CD4-positive, alpha-beta T cell treated with Interleukin-4 for 4 hours (primary cell): ENCODE measurements around the gene ATAD3C.
"Not testable (repeated sequence)": the region's sequence is repeated elsewhere in the genome, so short reads cannot be mapped to it uniquely, and the experiment has no call there.

Experiments
- DNase-seq: peaks from one replicate; pipeline ENCODE4 v3.0.0-alpha.2; 2020

The ATAD3C gene

DNA sequence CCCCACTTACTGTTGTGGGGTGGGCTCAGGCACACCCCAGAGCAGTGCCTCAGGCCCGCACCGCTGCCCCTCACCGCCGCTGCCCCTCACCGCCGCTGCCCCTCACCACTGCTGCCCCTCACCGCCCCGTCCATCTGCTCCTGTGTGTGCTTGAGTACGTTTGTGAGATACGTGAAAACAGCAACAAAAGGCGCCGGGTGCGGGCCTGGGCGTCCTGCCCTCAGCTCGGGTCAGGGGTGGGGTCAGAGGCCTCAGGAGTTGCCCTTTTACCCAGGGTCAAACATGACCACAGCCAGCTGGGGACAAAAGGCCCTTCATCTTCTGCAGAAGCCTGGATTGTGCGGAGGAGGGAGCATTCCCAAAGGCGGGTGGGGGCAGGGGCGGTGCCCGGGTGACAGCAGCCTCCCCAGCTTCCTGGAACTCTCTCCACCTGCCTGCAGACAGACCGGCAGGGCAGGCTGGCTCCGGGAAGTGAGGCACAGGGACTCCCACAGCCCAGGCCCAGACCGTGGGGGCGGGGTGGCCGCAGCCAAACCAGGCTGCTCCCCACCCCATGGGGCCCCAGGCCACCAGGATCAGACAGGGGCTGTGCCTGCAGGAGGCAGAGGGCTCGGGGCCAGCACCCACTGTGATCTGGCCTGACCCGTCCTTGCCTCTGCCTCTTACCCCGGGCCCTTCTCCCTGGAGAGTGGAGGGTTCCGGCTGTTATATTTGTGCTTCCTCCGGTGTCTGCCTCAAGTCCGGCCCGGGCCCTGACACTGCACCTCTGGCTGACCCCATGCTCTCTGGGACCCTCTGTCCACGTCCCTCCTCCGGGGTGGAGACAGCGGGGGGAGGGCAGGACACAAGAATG lies 16.3 kb upstream of the ATAD3C start:
- no peak for DNase-seq

DNA sequence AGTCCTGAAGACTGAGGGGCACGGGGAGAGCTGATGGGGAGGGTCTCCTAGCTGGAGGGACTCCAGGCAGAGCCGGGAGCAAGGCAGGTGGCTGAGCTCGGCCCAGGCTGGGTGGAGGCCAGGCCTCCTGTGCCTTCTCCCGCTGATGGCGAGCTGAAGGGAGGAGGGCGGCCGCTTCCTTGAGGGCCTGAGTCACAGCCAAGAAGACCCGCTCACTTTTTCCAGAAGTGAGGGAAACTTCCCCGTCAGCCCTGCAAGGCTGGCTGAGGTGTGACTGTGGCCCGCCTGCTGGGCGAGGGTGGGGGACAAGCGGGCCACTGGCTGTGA lies 15.7 kb upstream of the ATAD3C start:
- DNase-seq = no peak

DNA sequence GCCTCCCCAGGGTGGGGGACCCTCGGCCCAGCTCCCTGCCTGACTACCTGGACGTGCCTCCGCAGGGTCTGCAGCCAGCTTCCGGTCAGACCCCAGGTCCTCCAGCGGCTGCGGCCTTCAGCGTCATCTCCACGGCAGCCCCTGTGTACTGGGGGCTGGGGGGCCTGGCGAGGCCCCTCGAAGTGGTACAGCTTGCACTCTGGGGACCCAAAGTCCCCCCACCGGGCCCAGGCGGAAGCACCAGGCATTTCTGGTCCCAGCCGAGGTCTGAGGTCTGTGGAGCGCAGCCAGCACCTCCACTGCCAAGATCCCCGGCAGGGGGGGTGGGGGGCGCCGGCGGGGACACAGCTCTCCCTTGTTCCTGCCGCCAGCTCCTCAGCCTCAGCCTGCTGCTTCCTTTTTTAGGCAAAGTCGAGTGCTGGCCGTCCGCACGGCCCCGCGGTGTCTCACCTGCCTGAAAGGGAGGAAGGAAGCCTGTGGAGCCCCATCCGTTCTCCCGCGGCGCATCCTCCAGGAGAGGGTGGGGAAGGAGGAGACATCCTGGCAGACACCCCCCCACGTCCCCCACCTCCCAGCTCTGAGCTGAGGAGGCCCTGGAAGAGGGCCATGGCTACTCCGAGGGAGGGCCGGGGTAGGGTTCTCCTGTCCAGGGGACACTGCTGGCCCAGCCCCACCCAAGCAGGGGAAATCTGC lies 15.2 kb upstream of the ATAD3C start:
- no peak for DNase-seq

DNA sequence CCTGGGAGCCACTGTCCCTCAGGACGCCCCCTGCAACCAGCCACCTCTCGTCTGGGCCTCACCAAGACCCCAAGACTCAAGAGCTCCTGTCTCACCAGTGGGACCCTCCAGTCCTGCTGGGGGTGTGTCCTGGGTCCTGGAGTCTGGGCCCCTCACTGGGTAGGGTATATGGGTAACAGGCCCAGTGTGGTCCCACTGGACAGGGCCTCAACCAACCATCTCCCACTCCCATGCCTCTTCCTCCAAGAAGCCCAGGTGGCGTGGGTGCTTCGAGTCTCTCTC lies 14.7 kb upstream of the ATAD3C start:
- no peak for DNase-seq

DNA sequence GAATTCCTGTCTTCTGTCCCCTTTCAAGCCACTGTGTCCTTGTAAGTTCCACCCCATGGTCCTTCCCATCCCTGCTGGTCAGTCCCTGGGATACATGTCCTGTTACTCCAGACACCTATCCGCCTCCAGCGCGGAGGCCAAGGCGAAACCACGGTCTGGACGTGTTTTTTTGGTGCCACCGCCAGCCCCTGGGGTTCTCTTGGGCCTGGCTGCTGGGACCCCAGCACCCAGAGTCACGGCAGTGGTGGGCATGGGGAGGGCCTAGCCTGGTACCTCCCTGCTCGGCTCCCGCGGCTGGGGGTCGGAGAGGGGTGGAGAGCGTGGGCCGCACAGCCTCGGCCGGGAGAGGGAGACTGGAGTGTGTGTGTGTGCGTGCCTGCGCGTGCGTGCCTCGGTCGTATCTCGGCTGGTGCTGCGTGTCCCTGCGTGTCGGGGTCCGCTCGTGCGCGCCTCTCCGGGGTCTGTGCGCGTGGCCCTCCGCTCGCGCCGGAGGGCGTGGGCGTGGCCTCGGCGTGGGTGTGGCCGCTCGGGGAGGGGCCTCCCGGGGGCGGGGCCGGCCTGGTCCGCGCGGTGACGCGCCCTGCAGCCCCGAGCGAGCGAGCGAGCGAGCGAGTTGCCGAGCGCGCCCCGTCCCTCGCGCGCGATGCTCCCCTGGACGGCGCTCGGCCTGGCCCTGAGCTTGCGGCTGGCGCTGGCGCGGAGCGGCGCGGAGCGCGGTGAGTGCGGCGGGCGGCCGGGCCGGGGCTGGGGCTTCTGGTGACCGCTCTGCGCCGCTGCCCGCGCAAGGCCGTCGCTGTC lies 14.2 kb upstream of the ATAD3C start, which contains the start of gene VWA1:
Gene VWA1 (plus strand): TSS at position 585 of the 798 bp plus-strand sequence. CDS start 59 bp downstream, at position 644.
- peak; percentile 13 for DNase-seq

DNA sequence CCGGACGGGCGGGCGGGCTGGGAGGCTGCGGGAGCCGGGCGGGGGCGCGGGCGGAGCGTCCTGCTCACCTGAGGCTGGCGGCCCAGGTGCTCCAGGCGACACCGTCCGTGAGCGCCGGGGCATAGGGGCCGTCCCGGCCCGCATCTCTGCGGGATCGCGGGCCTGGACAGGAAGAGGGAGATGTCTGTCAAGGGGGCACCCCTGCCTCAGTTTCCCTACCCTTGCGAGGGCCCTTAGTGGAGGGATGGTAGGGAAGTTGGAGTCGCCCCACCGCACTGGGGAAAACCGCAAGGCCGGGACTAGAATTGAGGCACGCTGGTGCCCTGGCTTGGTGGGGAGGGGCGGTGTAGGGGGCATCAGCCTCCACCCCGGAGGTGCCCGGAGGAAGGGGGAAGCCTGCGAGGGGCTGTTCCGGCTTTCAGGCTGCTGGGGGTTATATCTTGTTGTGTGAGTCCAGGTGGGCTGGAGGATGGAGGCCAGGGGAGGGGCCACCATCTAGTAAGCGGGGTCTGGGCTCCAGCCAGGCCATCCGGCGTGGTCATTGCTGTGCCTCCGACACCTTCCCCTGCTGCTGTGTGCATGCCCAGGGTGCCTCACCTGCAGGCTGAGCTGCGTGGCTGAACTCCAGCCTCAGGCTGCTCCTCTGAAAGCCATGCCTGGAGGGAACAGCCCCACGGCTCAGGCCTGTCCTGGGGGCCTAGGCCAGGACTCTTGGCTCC lies 13.4 kb upstream of the ATAD3C start:
- no peak for DNase-seq

DNA sequence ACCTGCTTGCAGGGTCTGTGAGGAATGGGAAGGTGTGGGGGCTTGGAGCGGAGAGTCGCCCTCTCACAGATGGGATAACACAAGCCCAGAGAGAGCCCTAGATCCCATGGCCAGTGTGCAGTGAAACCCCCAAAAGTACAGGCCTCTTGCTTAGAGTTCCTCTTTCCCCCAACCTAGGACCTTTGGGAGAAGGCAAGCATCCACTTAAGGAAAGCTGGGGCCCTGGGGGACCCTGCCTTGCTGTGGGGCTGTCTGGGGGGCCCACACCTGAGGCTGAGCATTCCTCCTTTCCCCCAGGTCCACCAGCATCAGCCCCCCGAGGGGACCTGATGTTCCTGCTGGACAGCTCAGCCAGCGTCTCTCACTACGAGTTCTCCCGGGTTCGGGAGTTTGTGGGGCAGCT lies 12.9 kb upstream of the ATAD3C start:
- DNase-seq = no peak

DNA sequence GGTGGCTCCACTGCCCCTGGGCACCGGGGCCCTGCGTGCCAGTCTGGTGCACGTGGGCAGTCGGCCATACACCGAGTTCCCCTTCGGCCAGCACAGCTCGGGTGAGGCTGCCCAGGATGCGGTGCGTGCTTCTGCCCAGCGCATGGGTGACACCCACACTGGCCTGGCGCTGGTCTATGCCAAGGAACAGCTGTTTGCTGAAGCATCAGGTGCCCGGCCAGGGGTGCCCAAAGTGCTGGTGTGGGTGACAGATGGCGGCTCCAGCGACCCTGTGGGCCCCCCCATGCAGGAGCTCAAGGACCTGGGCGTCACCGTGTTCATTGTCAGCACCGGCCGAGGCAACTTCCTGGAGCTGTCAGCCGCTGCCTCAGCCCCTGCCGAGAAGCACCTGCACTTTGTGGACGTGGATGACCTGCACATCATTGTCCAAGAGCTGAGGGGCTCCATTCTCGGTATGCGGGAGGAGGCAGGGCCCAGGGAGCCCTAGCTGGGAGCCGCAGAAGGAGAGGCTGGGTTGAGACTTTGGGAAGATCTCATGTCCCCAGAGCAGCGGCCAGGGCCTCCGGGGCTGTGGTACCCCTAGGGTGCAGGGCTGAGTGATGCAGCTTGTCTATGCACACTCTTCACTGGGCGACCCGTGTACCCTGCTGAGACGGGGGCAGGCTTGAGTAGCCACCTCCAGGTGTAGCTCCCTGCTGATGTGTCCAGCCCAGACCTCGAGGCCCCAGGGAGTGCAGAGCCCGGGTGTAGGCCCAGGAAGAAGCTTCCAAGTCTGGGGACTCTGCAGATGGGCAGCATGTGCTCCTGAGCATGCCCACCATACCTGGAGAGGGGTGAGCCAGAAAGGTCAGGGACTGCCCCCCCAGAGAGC lies 12.2 kb upstream of the ATAD3C start:
- no peak for DNase-seq

DNA sequence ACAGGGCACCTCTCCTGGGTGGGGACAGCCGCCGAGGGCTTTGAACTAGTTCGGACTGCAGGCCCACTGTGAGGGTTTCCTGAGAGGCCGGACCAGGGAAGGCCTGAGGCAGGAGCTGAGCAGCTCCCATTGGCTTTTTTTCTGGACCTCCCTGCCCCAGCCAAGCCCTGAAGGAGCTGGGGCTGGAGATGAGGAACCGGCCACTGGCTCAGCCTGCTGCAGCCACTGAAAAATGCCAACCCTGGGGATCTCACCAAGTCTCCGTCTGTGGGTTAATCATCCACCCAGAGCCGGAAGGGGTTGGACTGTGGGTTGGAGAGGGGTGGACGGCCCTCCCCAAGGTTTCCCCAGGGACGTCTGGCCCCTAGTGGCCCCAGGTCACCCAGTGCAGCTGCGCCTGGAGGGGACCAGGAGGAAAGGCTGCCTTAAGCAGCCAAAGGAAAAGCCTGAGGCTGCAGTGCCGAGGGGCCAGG lies 11.5 kb upstream of the ATAD3C start:
- no peak for DNase-seq

DNA sequence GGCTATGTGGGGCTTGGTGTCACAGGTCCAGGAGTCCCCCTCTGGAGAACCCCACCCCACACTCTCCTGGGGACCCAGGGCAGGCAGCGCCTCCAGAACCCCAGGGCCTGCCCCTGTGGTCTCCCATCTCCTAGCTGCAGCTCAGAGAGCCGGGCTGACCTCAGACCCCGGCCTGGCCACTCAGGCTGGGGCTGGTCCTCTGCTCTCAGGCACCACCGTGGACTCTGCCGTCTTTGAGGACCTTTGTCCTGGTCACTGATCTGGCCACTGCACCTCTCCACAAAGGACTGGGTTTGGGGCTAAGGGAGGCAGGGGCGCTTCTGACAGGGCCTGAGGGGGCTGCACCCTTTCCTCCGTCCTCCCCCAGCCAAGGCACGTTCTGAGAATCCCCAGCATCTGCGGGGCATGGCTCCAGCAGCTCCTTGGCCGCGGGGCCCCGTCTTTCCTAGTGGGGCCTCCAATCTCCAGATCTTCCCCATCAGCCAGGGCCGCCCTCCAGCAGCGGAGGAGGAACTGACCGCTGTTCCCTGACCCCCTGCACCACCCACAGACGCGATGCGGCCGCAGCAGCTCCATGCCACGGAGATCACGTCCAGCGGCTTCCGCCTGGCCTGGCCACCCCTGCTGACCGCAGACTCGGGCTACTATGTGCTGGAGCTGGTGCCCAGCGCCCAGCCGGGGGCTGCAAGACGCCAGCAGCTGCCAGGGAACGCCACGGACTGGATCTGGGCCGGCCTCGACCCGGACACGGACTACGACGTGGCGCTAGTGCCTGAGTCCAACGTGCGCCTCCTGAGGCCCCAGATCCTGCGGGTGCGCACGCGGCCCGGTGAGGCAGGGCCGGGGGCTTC lies 10.7 kb upstream of the ATAD3C start:
- no peak for DNase-seq

DNA sequence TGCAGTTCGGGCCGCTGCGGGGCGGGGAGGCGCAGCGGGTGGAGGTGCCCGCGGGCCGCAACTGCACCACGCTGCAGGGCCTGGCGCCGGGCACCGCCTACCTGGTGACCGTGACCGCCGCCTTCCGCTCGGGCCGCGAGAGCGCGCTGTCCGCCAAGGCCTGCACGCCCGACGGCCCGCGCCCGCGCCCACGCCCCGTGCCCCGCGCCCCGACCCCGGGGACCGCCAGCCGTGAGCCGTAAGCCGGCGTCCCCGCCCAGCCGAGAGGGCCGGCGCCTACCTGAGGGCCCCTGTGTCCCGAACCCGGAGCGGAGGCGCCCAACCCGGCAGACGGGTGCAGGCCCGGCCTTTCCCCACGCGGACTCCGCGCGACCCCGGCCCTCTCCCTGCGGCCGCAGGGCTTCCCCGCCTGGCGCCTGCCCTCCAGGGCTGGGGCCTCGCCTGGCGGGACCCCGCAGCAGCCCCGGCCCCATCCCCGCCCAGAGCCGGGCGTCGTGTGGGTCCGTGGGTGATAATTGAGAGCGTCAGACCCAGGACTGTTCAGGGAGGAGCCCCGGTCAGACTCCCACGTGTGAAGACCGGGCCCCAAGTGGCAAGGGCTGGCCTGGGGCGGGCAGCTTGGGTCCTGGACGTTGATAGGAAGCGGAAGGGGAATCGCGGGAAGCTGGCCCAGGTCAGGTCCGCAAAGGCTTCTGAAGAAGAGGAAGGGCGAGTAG lies 9.8 kb upstream of the ATAD3C start:
- no peak for DNase-seq

DNA sequence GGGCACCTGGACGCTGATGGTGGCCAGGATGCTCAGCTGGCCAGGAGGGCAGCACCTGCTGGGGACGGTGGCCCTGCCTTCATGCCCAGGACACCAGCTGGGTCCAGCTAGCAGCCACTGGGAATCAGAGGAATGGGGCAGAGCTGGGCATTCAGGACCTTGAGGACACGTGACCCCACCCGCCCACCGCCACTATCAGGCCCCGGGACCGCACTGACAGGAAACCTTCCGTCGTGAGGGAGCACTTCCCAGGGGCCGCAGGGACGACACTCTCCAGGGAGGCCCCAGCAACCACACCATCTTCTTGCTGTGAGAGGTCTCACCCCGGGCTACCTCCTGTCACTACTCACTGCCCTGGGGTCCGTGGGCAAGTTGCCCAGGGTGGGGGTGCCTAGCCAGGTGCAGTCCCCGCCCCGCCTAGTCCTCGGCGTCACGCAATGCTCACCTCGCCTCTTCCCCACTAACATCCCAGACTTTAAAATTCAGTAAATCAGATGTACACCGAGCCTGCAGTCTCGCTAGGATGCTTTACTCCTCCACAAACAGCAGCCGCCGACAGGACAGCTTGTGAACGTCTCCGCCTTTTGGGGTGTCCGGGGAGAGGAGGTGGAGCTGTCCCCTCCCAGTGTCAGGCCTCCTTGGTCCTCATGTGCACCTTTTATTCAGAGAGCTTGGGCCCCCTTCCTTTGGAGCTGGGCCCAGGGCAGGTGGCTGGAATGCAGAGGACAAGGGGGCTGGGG lies 9.1 kb upstream of the ATAD3C start:
- DNase-seq = no peak

DNA sequence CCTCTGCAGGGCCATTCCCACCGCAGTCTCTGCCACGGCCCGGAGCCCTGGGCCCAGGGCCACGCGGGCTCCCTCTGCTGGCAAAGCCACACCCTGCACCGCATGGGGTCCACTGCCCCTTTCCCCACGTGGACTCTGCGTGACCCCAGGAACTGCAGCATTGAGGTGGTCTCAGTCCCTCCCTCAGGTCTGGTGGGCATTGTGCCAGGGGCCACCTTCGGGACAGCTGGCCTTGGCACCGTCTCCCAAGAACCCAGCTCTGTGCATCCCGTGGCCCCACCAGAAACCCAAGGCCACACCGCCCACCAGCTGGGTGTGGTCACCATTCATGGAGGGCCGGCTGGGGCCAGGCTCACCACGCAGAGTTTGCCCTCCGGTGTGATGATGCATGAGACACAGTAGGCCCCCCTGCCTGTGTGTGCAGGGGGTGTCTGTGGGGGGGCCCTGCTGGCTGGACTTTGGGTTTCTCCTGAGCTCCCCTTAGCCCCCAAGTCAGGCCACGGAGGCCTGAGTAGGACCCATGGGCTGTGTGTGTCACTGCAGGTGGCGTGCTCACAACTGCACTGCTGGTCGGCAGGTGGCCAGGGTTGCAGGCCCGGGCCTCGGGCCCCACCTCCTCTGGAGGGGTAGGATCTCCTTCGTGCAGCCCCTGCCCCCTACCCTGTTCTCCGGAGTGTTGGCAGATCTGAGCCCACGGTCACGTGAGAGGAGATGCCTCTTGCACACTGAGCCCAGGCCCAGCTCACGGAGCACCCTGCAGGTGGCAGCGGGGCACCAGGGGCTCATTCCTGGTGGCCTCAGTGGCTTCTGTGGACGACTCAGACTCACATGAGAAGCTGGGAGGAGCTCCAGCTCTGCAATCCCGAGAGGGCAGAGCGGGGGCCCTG lies 8.2 kb upstream of the ATAD3C start:
- peak; percentile 21 for DNase-seq

DNA sequence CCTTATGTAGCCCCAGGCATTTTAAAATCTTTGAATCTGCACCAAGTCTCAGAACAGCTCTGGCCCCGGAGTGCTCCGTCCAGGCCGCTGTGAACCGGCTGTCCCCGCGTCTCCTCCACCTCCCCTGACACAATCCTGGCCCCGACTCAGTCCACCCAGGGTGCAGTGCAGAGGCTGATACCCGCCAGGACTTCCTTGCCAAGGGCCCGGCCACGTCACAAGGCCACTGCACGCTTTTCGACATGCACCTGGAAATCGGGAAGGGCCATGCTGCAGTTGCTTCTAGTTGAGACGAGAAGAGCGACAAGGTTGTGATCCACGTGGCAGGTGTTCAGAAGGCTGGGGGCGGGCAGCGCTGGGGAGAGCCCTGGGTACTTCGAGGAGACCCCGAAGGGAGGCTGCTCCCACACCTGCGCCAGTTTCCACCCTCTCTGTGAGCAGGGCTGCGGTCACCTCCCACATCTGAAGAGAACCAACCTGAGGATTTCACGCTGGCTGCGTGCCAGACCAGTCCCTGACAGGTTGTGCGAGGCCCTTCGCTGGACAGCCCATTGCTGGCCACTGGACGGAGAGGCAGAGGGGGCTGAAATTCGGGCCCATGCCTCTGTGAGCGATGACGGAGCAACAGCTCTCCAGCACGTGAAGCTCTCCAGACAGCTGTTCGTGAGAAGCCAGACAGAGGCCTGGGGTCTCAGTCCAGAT lies 7.3 kb upstream of the ATAD3C start:
- no peak for DNase-seq

DNA sequence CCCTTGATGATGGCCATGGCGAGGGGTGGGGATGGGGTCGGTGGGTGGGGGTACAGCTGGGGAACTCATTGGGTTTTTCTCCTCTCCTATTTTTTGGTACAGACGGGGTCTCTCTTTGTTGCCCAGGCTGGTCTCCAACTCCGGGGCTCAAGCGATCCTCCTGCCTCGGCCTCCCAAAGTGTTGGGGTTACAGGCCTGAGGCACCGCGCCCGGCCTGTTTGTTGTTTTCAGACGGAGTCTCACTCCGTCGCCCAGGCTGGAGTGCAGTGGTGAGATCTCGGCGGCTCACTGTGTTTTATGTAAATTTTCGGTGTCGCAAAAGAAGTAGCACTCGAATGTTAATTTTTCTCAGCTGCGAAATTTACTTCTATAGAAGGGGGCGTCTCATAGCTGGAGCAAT lies 2.9 kb upstream of the ATAD3C start:
- DNase-seq = not testable (repeated sequence)

DNA sequence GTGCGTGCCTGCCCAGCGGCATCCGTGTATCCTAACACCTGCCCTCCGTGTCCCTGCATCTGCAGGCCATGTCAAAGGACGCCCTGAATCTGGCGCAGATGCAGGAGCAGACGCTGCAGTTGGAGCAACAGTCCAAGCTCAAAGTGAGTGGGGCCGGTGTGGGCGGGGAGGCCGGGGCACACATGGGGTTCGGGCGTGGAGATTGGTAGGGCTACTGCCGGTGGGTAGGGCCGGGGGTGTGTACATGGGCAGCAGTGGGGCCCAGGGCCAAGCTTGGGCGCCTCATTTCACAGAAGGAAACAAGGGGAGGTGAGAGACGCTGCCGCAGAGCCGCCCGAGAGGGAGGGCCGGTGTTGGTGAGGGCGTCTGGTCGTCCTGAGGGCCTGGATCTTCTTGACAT lies 1.1 kb downstream of the ATAD3C start:
- DNase-seq = not testable (repeated sequence)

DNA sequence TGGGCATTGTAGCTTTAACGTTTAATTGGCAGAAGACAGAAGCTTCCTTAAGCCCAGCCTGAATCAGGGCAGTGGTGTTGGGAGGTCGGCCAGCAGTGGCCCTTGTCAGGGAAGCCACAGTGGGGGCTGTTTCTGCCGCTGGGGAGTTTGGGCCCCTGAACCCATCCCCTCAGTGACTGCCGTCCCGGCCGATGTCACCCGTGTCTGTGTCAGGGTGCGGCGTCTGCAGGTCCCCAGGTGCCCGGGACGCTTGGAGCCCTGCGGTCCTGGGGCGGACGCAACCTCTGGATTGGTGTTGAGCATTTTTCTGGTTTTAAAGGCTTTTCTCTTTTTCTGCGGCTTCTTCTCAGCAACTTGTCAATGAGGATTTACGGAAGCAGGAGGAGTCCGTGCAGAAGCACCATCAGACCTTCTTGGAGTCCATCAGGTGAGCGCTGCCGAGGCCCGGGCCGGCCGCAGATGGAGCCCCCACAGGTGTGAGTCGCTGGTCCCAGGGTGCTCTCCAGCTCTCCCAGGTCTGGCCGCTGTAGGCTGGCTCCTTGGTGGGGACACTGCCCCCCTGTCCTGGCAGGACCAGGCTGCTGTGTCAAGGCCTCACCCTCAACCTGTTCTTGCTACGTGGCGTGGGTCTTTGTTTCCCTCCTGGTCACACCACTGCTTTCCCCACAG lies 2.3 kb downstream of the ATAD3C start:
- DNase-seq = no peak
